Peyer's patch (tissue), 4 donors: Measurements from ENCODE around the gene CCDC177. TPM values are rescaled to one million over a fixed set of nuclear protein-coding genes. Genes with fewer than 3 reads are reported as not detected.

Experiments used
- DNase-seq, 3 donors: peaks; one replicate each; pipeline ENCODE4 v3.0.0-alpha.2; 2017 to 2019
- H3K27ac ChIP-seq, 4 donors: fragments of 200-600 bp; sonication (generic); one replicate each; pipeline ENCODE4 v1.5.1; 2016 to 2019
- H3K27me3 ChIP-seq, 2 donors: fragments of 200-600 bp; sonication (generic); one replicate each; pipeline ENCODE4 v1.5.1; 2019
- H3K36me3 ChIP-seq, 3 donors: fragments of 200-600 bp; sonication (generic); one replicate each; pipeline ENCODE4 v1.5.1; 2016 to 2019
- H3K4me1 ChIP-seq, 4 donors: fragments of 200-600 bp; sonication (generic); one replicate each; pipeline ENCODE4 v1.5.1; 2016 to 2019
- H3K4me3 ChIP-seq, 4 donors: fragments of 200-600 bp; sonication (generic); 1 replicate in 3 of 4; 2 replicates in 1 of 4; pipeline ENCODE4 v1.5.1; 2016 to 2019; ENCODE audit warnings: mild to moderate bottlenecking in 1 of 4
- H3K9me3 ChIP-seq, 4 donors: fragments of 200-600 bp; sonication (generic); one replicate each; pipeline ENCODE4 v1.5.1; 2016 to 2019; ENCODE audit warnings: mild to moderate bottlenecking in 1 of 4
- POLR2A ChIP-seq, 2 donors: fragments of 450-650 bp; IDR thresholded peaks; one replicate each; pipeline ENCODE4 v1.5.1; 2017; ENCODE audit warnings: antibody characterized with exemption in 2 of 2, mild to moderate bottlenecking in 2 of 2, moderate library complexity in 2 of 2
- total RNA-seq, 4 donors: library from RNA; depleted of rRNA; stranded (reverse); fragments of >200 nt; gene quantifications; one replicate each; pipeline ENCODE4 v1.1.0, GENCODE V29; 2016
- TF ChIP-seq, protein P1 (sequence below), 6 experiments: fragments of 450-650 bp in 4 of 6; fragments of 200-600 bp in 2 of 6; sonication (generic) in 1 of 6; IDR thresholded peaks; one replicate each; pipeline ENCODE4 v1.5.1; 2017 to 2019; ENCODE audit warnings: antibody characterized with exemption in 6 of 6, mild to moderate bottlenecking in 3 of 6, moderate library complexity in 1 of 6

Gene CCDC177
- total RNA-seq, 4 donors from 2014 or later: not detected

DNA sequence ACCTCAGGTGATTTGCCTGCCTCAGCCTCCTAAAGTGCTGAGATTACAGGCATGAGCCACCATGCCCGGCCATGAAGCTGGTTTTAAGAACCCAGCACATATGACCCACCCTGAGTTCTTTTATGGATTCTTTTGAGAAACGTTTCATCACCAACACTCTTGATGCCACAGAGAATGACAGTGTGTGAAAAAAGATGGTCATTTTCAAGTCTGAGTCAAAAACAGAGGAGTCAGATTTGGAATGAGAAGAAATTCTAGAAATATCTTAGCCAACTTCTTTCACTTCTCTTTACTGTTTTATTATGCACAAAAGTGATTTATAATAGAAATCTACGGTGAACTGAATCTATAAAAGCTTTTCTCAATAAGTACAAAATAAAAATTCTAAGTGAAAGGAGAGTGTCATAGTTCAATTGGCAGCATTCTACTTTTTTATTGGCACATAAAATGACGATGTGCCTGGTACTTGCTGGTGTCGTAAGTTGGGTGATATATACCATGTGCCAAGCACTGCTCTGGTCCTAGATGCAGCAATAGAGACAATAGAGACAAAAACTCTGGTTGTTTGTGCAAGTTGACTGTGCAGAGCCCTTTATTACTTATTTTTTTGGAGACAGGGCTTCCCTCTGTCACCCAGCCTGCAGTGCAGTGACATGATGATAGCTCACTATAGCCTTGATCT lies 33.9 kb downstream of the CCDC177 start:
- no peaks in the 10 kb centered on the region for H3K27me3 ChIP-seq
- H3K36me3 ChIP-seq: no peaks in the 10 kb centered on the region
- no peak overlapping the region for H3K27ac ChIP-seq
- no peaks in the 10 kb centered on the region for H3K4me1 ChIP-seq
- TF ChIP-seq POLR2A (IDR thresholded peaks at IDR 0.05): no peak
- TF ChIP-seq, protein P1, sequence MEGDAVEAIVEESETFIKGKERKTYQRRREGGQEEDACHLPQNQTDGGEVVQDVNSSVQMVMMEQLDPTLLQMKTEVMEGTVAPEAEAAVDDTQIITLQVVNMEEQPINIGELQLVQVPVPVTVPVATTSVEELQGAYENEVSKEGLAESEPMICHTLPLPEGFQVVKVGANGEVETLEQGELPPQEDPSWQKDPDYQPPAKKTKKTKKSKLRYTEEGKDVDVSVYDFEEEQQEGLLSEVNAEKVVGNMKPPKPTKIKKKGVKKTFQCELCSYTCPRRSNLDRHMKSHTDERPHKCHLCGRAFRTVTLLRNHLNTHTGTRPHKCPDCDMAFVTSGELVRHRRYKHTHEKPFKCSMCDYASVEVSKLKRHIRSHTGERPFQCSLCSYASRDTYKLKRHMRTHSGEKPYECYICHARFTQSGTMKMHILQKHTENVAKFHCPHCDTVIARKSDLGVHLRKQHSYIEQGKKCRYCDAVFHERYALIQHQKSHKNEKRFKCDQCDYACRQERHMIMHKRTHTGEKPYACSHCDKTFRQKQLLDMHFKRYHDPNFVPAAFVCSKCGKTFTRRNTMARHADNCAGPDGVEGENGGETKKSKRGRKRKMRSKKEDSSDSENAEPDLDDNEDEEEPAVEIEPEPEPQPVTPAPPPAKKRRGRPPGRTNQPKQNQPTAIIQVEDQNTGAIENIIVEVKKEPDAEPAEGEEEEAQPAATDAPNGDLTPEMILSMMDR (IDR thresholded peaks at IDR 0.05): no peak
- H3K9me3 ChIP-seq: no peaks in the 10 kb centered on the region
- no peak for DNase-seq
- H3K4me3 ChIP-seq: no peak overlapping the region

DNA sequence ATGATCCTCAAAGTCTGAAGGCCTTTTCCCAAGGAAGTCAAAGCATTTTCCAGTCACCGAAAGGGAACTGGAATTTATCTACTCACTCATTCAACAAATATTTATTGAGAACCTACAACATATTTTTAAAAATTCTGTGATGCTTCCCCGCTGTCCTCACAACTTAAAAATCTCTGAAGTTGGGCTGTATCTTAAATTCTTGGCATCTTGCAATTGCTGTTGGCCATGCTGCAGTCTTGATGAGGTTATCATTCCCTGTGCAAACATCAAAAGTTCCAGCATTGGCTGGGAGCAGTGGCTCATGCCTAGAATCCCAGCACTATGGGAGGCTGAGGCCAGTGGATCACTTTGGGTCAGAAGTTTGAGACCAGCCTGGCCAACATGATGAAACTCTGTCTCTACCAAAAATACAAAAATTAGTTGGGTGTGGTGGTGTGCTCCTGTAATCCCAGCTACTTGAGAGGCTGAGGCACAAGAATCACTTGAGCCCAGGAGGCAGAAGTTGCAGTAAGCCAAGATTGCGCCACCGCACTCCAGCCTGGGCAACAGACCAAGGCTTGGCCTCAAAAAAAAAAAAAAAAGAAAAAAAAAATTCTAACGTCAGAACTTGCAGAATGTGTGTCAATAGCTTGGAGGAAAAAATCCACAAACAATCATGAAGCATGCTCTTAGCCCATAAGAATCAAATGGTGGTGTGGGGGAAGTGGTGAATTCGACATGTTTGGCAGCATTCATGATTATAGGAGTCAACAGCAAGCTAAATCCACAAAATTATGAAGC lies 34.9 kb downstream of the CCDC177 start:
- Histone ChIP-seq H3K4me3 (no peak overlapping the region), H3K36me3 (no peaks in the 10 kb centered on the region), H3K27me3 (no peaks in the 10 kb centered on the region), H3K4me1 (no peaks in the 10 kb centered on the region), H3K9me3 (no peaks in the 10 kb centered on the region), H3K27ac (no peak overlapping the region)
- TF ChIP-seq POLR2A (IDR thresholded peaks at IDR 0.05): no peak
- TF ChIP-seq, protein P1 (IDR thresholded peaks at IDR 0.05): no peak
- DNase-seq: no peak

DNA sequence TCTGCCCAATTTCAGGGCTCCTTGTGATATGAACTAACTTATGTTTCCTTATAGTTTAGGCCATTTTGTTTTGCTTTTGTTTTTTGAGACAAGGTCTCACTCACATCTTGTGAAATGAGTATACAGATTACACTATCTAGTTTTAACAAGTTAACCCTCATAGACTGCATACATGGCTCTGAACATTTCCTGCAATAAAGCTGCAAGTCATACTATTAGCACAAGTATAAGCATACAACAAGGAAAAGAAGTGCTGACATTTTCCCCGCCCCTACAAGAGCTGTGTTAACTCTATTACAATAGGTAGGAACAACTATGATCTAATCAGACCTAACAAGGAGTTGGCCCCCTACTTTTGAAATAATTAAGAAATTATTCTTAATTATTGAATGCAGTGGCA lies 35.9 kb downstream of the CCDC177 start:
- Histone ChIP-seq H3K27ac (no peak overlapping the region), H3K36me3 (no peaks in the 10 kb centered on the region), H3K9me3 (no peaks in the 10 kb centered on the region), H3K4me1 (no peaks in the 10 kb centered on the region), H3K27me3 (no peaks in the 10 kb centered on the region), H3K4me3 (no peak overlapping the region)
- TF ChIP-seq, protein P1 (IDR thresholded peaks at IDR 0.05): no peak
- DNase-seq: no peak

DNA sequence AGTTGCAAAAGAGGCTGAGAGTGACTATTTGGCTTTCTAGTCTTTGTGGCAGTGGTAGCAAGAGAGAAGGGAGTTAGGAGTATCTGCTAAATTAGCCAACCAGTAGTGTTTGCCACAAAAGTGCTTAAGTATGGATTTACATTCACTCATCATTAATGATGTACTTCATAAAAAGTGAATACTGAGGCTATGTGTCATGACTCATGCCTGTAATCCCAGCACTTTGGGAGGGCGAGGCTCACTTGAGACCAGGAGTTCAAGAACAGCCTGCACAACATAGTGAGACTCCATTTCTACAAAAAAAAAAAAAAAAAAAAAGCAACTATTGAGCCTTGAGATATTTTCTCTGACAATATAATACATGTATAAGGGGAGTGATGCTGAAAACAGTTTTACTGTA lies 36.8 kb downstream of the CCDC177 start:
- DNase-seq: no peak
- no peak overlapping the region for H3K27ac ChIP-seq
- TF ChIP-seq, protein P1 (IDR thresholded peaks at IDR 0.05): no peak
- TF ChIP-seq POLR2A (IDR thresholded peaks at IDR 0.05): no peak
- no peaks in the 10 kb centered on the region for H3K36me3 ChIP-seq
- no peaks in the 10 kb centered on the region for H3K27me3 ChIP-seq
- no peaks in the 10 kb centered on the region for H3K9me3 ChIP-seq
- H3K4me1 ChIP-seq: no peaks in the 10 kb centered on the region
- H3K4me3 ChIP-seq: no peak overlapping the region

DNA sequence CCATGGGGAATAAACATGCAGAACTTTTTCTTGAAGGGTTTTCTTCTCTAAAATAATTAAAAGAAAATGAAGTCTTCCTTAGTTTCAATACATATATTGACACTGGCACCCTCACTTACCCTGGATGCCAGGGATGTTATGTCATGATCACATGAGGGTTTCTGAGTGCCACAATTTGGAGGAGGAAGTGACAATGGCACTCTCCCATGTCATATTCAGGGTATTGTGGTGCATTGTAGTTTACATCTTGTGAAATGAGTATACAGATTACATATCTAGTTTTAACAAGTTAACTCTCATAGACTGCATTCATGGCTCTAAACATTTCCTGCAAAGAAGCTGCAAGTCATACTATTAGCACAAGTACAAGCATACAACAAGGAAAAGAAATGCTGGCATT lies 37.7 kb downstream of the CCDC177 start:
- Histone ChIP-seq H3K27me3 (no peaks in the 10 kb centered on the region), H3K4me1 (no peaks in the 10 kb centered on the region), H3K4me3 (no peak overlapping the region), H3K9me3 (no peaks in the 10 kb centered on the region), H3K27ac (no peak overlapping the region), H3K36me3 (no peaks in the 10 kb centered on the region)
- no peak for DNase-seq
- TF ChIP-seq POLR2A (IDR thresholded peaks at IDR 0.05): no peak
- TF ChIP-seq, protein P1 (IDR thresholded peaks at IDR 0.05): no peak
